GM12878 (cell line): ENCODE measurements around the gene YJU2. TPM values are rescaled to one million over a fixed set of nuclear protein-coding genes. Genes with fewer than 3 reads are reported as not detected.

ENCODE experiments used
- ATAC-seq: fragments of 200-7000 bp; cut with Tn5 transposase; 3 replicates; pipeline ENCODE4 v1.9.1; 2020; ENCODE audit warnings: mild to moderate bottlenecking, moderate library complexity
- BruUV-seq: library from RNA; stranded (reverse); fragments of 400-500 nt; replicated peaks from 2 replicates; lab custom pipeline; 2021; lab: Mats Ljungman, UMichigan
- CTCF ChIA-PET: fragments of 300-600 bp; sonication (Branson Sonifier 250); formaldehyde crosslinking; extraction: SDS; loops from one replicate; lab custom pipeline; 2021; ENCODE audit warnings: inconsistent platforms; lab: Yijun Ruan, JAX
- POLR2A ChIA-PET: fragments of 350-600 bp; formaldehyde crosslinking; extraction: SDS; loops from one replicate; lab custom pipeline; 2021; ENCODE audit warnings: inconsistent platforms; lab: Charles Lee
- RAD21 ChIA-PET: fragments of 300-600 bp; sonication (Branson Sonifier 250); formaldehyde crosslinking; loops from one replicate; lab custom pipeline; 2023; ENCODE audit warnings: antibody characterized with exemption; ENCODE audit not compliant: unreplicated experiment; lab: Charles Lee
- SMC1A ChIA-PET: fragments of 300-600 bp; sonication (Branson Sonifier 250); formaldehyde crosslinking; loops from one replicate; lab custom pipeline; 2023; ENCODE audit not compliant: unreplicated experiment, uncharacterized antibody; lab: Charles Lee
- DNase-seq: peaks from one replicate; pipeline ENCODE4 v3.0.0-alpha.2; 2011; ENCODE audit warnings: low read depth, low spot score
- FAIRE-seq: peaks from 3 replicates; lab custom pipeline; 2011; peaks lifted over from hg19 to GRCh38; lab: Jason Lieb, UNC
- H2AFZ ChIP-seq: 2 replicates; pipeline ENCODE4 v1.6.0; 2011; ENCODE audit warnings: low read depth, low read length, control low read depth; ENCODE audit not compliant: control insufficient read depth
- H3K27ac ChIP-seq: 2 replicates; pipeline ENCODE4 v1.5.1; 2011; ENCODE audit warnings: control low read depth; ENCODE audit not compliant: control insufficient read depth, insufficient read depth
- H3K27me3 ChIP-seq, 2 experiments: replicated peaks in 1 of 2; 2 replicates each; pipeline versions ENCODE4 v1.6.0 to v1.6.1; 2011; ENCODE audit warnings: low read length in 1 of 2; ENCODE audit not compliant: control insufficient read depth in 2 of 2, insufficient read depth in 2 of 2
- H3K36me3 ChIP-seq, 2 experiments: 2 replicates each; pipeline ENCODE4 v1.5.1; 2011; ENCODE audit warnings: low read length in 1 of 2; ENCODE audit not compliant: control insufficient read depth in 2 of 2, insufficient read depth in 2 of 2
- H3K4me1 ChIP-seq: 2 replicates; pipeline ENCODE4 v1.6.1; 2011; ENCODE audit warnings: mild to moderate bottlenecking, low read length, moderate library complexity, mixed read lengths; ENCODE audit not compliant: control insufficient read depth, insufficient read depth
- H3K4me2 ChIP-seq: 2 replicates; pipeline ENCODE4 v1.6.0; 2011; ENCODE audit warnings: control low read depth; ENCODE audit not compliant: control insufficient read depth, insufficient read depth
- H3K4me3 ChIP-seq: fragments of 200-600 bp; sonication (generic); 2 replicates; pipeline ENCODE4 v1.5.1; 2016
- H3K79me2 ChIP-seq: 2 replicates; pipeline ENCODE4 v1.6.0; 2011; ENCODE audit warnings: low read length; ENCODE audit not compliant: control insufficient read depth, insufficient read depth
- H3K9ac ChIP-seq: 2 replicates; pipeline ENCODE4 v1.8.0; 2011; ENCODE audit warnings: low read length, control low read depth, mixed read lengths; ENCODE audit not compliant: control insufficient read depth, insufficient read depth
- H3K9me3 ChIP-seq: replicated peaks from 3 replicates; pipeline ENCODE4 v1.5.1; 2011; ENCODE audit warnings: mild to moderate bottlenecking, low read length; ENCODE audit not compliant: control insufficient read depth, insufficient read depth
- H4K20me1 ChIP-seq: 2 replicates; pipeline ENCODE4 v1.6.0; 2011; ENCODE audit not compliant: control insufficient read depth, insufficient read depth
- BMI1 ChIP-seq: fragments of 450-650 bp; IDR thresholded peaks from 2 replicates; pipeline ENCODE4 v1.6.1; 2016; ENCODE audit warnings: mild to moderate bottlenecking, moderate library complexity, borderline replicate concordance
- HCFC1 ChIP-seq: fragments of 150-350 bp; IDR thresholded peaks from 2 replicates; pipeline ENCODE4 v1.6.1; 2014; ENCODE audit warnings: low read length
- IKZF1 ChIP-seq: fragments of 450-650 bp; conservative IDR thresholded peaks from 2 replicates; pipeline ENCODE4 v1.6.1; 2017; ENCODE audit warnings: antibody characterized with exemption, mild to moderate bottlenecking
- KLF5 ChIP-seq: fragments of 450-650 bp; IDR thresholded peaks from 2 replicates; pipeline ENCODE4 v1.6.1; 2014; ENCODE audit warnings: mild to moderate bottlenecking; ENCODE audit not compliant: partially characterized antibody
- SIX5 ChIP-seq: IDR thresholded peaks from 2 replicates; pipeline ENCODE4 v1.6.1; 2011; ENCODE audit warnings: mild to moderate bottlenecking, low read depth, low read length, moderate library complexity; ENCODE audit not compliant: severe bottlenecking
- WGBS: methylation state at CpG from one replicate; pipeline ENCODE4 v1.1.6; 2016; ENCODE audit warnings: low lambda C conversion rate; ENCODE audit not compliant: insufficient replicate concordance, insufficient coverage; ENCODE audit errors: missing lambda C conversion rate; 5-methylcytosine and 5-hydroxymethylcytosine counted together
- in situ Hi-C: fragments of 300-500 bp; cut with MboI; formaldehyde crosslinking; loops from 9 replicates; pipeline ENCODE4 v1.14.3; 2018; ENCODE audit warnings: mixed read lengths
- intact Hi-C: fragments of 100-400 bp; cut with micrococcal nuclease; formaldehyde crosslinking; loops from one replicate; pipeline ENCODE4 v1.14.2; 2022; ENCODE audit not compliant: unreplicated experiment
- polyA plus RNA-seq, 11 experiments: library from polyadenylated mRNA; depleted of rRNA in 4 of 11; unstranded in 6 of 11; stranded (reverse) in 5 of 11; fragments of >200 nt; fragmentation: Nextera tagmentation in 4 of 11; fragmentation: Illumina TruSeq in 1 of 11; extraction: Ambion mirVana in 4 of 11; extraction: Trizol in 1 of 11; gene quantifications; 1 replicate in 1 of 11; 2 replicates in 10 of 11; pipeline versions ENCODE4 v1.2.1 to v1.2.3, GENCODE V29; 2011 to 2016; ENCODE audit warnings: inconsistent platforms in 2 of 11, missing spikeins in 2 of 11, low read depth in 1 of 11
- total RNA-seq, 4 experiments: library from RNA; depleted of rRNA in 3 of 4; stranded (reverse); fragments of >200 nt in 3 of 4; fragmentation: Illumina TruSeq in 1 of 4; extraction: Trizol in 1 of 4; gene quantifications; 2 replicates each; pipeline versions ENCODE4 v1.2.1 to v1.2.3, GENCODE V29; 2013 to 2021
- TF ChIP-seq, protein P1 (sequence below): IDR thresholded peaks from 2 replicates; pipeline ENCODE4 v1.6.1; 2012; ENCODE audit warnings: mild to moderate bottlenecking, low read depth, low read length
- TF ChIP-seq, protein P2 (sequence below): fragments of 450-650 bp; IDR thresholded peaks from 2 replicates; pipeline ENCODE4 v1.6.1; 2018; ENCODE audit warnings: mild to moderate bottlenecking, low read depth, moderate library complexity; ENCODE audit not compliant: partially characterized antibody

Gene YJU2
- total and polyA plus RNA-seq, 10 of the 15 experiments (the other 5 are each of a cell fraction or from before 2014, with no cell fraction given) = 0.26 to 40.7 (median 23.8) TPM

- H3K79me2 ChIP-seq = no peaks in the 10 kb centered on the region
- 67% methylated on average over 16 of the region's 16 CpGs for whole genome bisulfite sequencing
- ATAC-seq (no peak), DNase-seq (no peak), FAIRE-seq (no peak)
- no peak overlapping the region for H2AFZ ChIP-seq
- TF ChIP-seq KLF5 (no peak), SIX5 (no peak), BMI1 (no peak), IKZF1 (no peak), HCFC1 (no peak)
- TF ChIP-seq, protein P1, sequence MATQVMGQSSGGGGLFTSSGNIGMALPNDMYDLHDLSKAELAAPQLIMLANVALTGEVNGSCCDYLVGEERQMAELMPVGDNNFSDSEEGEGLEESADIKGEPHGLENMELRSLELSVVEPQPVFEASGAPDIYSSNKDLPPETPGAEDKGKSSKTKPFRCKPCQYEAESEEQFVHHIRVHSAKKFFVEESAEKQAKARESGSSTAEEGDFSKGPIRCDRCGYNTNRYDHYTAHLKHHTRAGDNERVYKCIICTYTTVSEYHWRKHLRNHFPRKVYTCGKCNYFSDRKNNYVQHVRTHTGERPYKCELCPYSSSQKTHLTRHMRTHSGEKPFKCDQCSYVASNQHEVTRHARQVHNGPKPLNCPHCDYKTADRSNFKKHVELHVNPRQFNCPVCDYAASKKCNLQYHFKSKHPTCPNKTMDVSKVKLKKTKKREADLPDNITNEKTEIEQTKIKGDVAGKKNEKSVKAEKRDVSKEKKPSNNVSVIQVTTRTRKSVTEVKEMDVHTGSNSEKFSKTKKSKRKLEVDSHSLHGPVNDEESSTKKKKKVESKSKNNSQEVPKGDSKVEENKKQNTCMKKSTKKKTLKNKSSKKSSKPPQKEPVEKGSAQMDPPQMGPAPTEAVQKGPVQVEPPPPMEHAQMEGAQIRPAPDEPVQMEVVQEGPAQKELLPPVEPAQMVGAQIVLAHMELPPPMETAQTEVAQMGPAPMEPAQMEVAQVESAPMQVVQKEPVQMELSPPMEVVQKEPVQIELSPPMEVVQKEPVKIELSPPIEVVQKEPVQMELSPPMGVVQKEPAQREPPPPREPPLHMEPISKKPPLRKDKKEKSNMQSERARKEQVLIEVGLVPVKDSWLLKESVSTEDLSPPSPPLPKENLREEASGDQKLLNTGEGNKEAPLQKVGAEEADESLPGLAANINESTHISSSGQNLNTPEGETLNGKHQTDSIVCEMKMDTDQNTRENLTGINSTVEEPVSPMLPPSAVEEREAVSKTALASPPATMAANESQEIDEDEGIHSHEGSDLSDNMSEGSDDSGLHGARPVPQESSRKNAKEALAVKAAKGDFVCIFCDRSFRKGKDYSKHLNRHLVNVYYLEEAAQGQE = no peak
- TF ChIP-seq, protein P2, sequence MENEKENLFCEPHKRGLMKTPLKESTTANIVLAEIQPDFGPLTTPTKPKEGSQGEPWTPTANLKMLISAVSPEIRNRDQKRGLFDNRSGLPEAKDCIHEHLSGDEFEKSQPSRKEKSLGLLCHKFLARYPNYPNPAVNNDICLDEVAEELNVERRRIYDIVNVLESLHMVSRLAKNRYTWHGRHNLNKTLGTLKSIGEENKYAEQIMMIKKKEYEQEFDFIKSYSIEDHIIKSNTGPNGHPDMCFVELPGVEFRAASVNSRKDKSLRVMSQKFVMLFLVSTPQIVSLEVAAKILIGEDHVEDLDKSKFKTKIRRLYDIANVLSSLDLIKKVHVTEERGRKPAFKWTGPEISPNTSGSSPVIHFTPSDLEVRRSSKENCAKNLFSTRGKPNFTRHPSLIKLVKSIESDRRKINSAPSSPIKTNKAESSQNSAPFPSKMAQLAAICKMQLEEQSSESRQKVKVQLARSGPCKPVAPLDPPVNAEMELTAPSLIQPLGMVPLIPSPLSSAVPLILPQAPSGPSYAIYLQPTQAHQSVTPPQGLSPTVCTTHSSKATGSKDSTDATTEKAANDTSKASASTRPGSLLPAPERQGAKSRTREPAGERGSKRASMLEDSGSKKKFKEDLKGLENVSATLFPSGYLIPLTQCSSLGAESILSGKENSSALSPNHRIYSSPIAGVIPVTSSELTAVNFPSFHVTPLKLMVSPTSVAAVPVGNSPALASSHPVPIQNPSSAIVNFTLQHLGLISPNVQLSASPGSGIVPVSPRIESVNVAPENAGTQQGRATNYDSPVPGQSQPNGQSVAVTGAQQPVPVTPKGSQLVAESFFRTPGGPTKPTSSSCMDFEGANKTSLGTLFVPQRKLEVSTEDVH = no peak
- no peak overlapping the region for H3K4me3 ChIP-seq
- SMC1A ChIA-PET = no interaction called here
- H3K27me3 ChIP-seq = no peaks in the 10 kb centered on the region
- in situ Hi-C loops (no loop called here), intact Hi-C loops (no loop called here)
- no peaks in the 10 kb centered on the region for H3K36me3 ChIP-seq
- no peaks in the 10 kb centered on the region for H3K9me3 ChIP-seq
- H3K4me1 ChIP-seq = no peaks in the 10 kb centered on the region
- H4K20me1 ChIP-seq = no peaks in the 10 kb centered on the region
- H3K9ac ChIP-seq = no peak overlapping the region
- no peak overlapping the region for H3K27ac ChIP-seq
- CTCF ChIA-PET = no interaction called here
- no peak overlapping the region for H3K4me2 ChIP-seq
- POLR2A ChIA-PET = no interaction called here
- no TSS peak for BruUV-seq
- RAD21 ChIA-PET = no interaction called here
These were observed 41.4 kb downstream of the YJU2 start for GRCh38 chr19:4288091-4288777.
